ENCODE measurements around the gene ERGIC1. TPM values are rescaled to one million over a fixed set of nuclear protein-coding genes. Genes with fewer than 3 reads are reported as not detected.
A peak's percentile ranks its signal among the peaks of the same experiment; 100 is the strongest.

Gene ERGIC1
- total and polyA plus RNA-seq, 8 donors: 54.5 to 293 (median 104) TPM

- Histone ChIP-seq H3K27ac (peak overlapping the region; percentile 92 to 98 (median 96)), H3K9me3 (no peaks in the 10 kb centered on the region)
These were observed 70.7 kb downstream of the ERGIC1 start for GRCh38 chr5:172904643-172905345.

GRCh38 chr5:172905346-172906140 lies 71.5 kb downstream of the ERGIC1 start:
- peak overlapping the region; percentile 92 to 98 (median 96) for H3K27ac ChIP-seq
- H3K27me3 ChIP-seq: no peaks in the 10 kb centered on the region
- peaks cover 7 to 13% (median 12%) of the 10 kb centered on the region in 4 donors for H3K36me3 ChIP-seq
- intact Hi-C loops (cut with DNase I; ENCODE audit: low total_unique reads): no loop called here
- H3K4me3 ChIP-seq: no peak overlapping the region
- WGBS, 5 donors: 50 to 62% (median 58%) methylated on average over 26 of the region's 26 CpGs
- peaks cover 53 to 79% (median 64%) of the 10 kb centered on the region in 4 donors for H3K4me1 ChIP-seq
- H3K9me3 ChIP-seq: no peaks in the 10 kb centered on the region
- peak in 1 of 2 donors; percentile 55 for DNase-seq
- TF ChIP-seq POLR2AphosphoS5 (IDR thresholded peaks at IDR 0.05) (peak in 2 of 3 donors; percentile 9 to 22), EP300 (IDR thresholded peaks at IDR 0.05) (no peak)

More at GRCh38 chr5:172904643-172905345, 70.7 kb downstream of the ERGIC1 start:
- Histone ChIP-seq H3K4me1 (peaks cover 57 to 87% (median 68%) of the 10 kb centered on the region in 4 donors), H3K4me3 (no peak overlapping the region), H3K36me3 (peaks cover 9 to 12% (median 11%) of the 10 kb centered on the region in 4 donors), H3K27me3 (no peaks in the 10 kb centered on the region)
- TF ChIP-seq CTCF (IDR thresholded peaks at IDR 0.05): no peak
- TF ChIP-seq EP300 (IDR thresholded peaks at IDR 0.05): peak; percentile 97
- TF ChIP-seq POLR2AphosphoS5 (IDR thresholded peaks at IDR 0.05): peak; percentile 79 to 97 (median 84)
- peak in 1 of 4 donors; percentile 24 for TF ChIP-seq POLR2A (IDR thresholded peaks at IDR 0.05)
- 25 to 55% (median 35%) methylated on average over 10 to 13 of the region's 13 CpGs for WGBS, 5 donors
- peak; percentile 95 to 96 for DNase-seq
- intact Hi-C loops (cut with DNase I; ENCODE audit: low total_unique reads): no loop called here

- no peaks in the 10 kb centered on the region for H3K9me3 ChIP-seq
- intact Hi-C loops (cut with DNase I; ENCODE audit: low total_unique reads): no loop called here
- peak overlapping the region; percentile 92 to 98 (median 96) for H3K27ac ChIP-seq
- H3K36me3 ChIP-seq: peaks cover 7 to 22% (median 20%) of the 10 kb centered on the region in 4 donors
- no peak for DNase-seq
- no peak overlapping the region for H3K4me3 ChIP-seq
- 55 to 76% (median 67%) methylated on average over 6 of the region's 6 CpGs for WGBS, 5 donors
- H3K27me3 ChIP-seq: no peaks in the 10 kb centered on the region
- no peak for TF ChIP-seq CTCF (IDR thresholded peaks at IDR 0.05)
- TF ChIP-seq POLR2A (IDR thresholded peaks at IDR 0.05): no peak
- TF ChIP-seq POLR2AphosphoS5 (IDR thresholded peaks at IDR 0.05): no peak
- TF ChIP-seq EP300 (IDR thresholded peaks at IDR 0.05): no peak
- H3K4me1 ChIP-seq: peaks cover 48 to 78% (median 60%) of the 10 kb centered on the region in 4 donors
These were observed 72.4 kb downstream of the ERGIC1 start for GRCh38 chr5:172906436-172906835.

GRCh38 chr5:172906888-172907287 lies 72.8 kb downstream of the ERGIC1 start:
- H3K4me1 ChIP-seq: peaks cover 45 to 78% (median 58%) of the 10 kb centered on the region in 4 donors
- 78 to 89% (median 82%) methylated on average over 10 of the region's 10 CpGs for WGBS, 5 donors

More at GRCh38 chr5:172906888-172907287, 72.8 kb downstream of the ERGIC1 start:
- intact Hi-C loops (cut with DNase I; ENCODE audit: low total_unique reads): no loop called here
- Histone ChIP-seq H3K27ac (peak overlapping the region in 4 of 5 donors; percentile 92 to 98 (median 94)), H3K4me3 (no peak overlapping the region), H3K27me3 (no peaks in the 10 kb centered on the region), H3K36me3 (peaks cover 9 to 26% (median 24%) of the 10 kb centered on the region in 4 donors), H3K9me3 (no peaks in the 10 kb centered on the region)
- no peak for DNase-seq
- TF ChIP-seq CTCF (IDR thresholded peaks at IDR 0.05) (no peak), POLR2A (IDR thresholded peaks at IDR 0.05) (no peak), EP300 (IDR thresholded peaks at IDR 0.05) (no peak), POLR2AphosphoS5 (IDR thresholded peaks at IDR 0.05) (no peak)

All from stomach (tissue), 9 donors.